IPS-11a (cell line): ENCODE data around the gene TGFBR2.

ENCODE experiments used
- H3K4me3 ChIP-seq: one replicate; pipeline ENCODE4 v1.5.1; 2013; ENCODE audit warnings: low read depth, low read length, control low read depth

The TGFBR2 gene

DNA sequence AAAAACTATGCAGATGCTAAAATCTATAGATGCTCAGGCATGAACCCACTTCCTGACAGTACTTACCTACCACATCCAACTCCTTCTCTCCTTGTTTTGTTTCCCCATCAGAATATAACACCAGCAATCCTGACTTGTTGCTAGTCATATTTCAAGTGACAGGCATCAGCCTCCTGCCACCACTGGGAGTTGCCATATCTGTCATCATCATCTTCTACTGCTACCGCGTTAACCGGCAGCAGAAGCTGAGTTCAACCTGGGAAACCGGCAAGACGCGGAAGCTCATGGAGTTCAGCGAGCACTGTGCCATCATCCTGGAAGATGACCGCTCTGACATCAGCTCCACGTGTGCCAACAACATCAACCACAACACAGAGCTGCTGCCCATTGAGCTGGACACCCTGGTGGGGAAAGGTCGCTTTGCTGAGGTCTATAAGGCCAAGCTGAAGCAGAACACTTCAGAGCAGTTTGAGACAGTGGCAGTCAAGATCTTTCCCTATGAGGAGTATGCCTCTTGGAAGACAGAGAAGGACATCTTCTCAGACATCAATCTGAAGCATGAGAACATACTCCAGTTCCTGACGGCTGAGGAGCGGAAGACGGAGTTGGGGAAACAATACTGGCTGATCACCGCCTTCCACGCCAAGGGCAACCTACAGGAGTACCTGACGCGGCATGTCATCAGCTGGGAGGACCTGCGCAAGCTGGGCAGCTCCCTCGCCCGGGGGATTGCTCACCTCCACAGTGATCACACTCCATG is 65.3 kb downstream of the TGFBR2 start:
- no peak overlapping the region for H3K4me3 ChIP-seq

- no peak overlapping the region for H3K4me3 ChIP-seq
Measured at GRCh38 chr3:30672287-30672735, 65.9 kb downstream of the TGFBR2 start.

DNA sequence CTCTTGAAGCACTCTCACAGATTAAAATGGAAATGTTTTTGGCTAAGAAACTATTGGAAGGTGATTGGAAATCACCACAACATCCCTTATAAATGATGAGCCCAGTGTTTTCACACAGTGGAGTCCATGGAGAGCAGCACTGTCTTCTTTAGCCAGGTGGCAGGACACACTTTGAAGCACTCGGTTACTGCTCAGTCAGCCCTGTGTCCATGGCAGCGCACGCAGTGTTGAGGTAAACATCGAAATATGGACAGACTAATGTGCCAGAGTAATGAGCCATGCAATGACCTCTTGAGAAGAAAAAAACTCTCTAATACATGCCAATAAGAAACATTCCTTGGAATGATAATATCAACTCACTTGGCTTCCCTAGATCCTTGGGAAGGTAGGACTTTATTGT is 66.6 kb downstream of the TGFBR2 start:
- no peak overlapping the region for H3K4me3 ChIP-seq

- no peak overlapping the region for H3K4me3 ChIP-seq
Measured at GRCh38 chr3:30673425-30674341, 67.3 kb downstream of the TGFBR2 start.

DNA sequence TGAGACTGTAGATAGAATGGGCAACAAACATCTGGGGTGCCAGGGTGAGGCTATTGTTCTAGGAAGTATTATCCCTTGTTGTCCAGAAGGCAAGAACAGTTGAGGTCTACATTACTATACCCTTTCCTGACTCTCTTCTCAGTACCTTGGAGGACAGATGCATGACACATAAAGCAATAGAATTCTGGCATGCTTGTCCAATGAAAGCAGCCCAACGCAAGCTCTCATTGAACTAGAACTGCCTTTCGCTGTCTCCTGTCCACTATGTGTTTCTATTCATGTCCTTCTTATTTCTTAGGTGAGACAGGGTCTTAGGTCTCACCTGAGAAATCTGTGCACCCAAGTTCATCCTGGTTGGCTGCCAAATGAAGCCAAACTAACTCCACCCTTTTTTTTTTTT is 68.6 kb downstream of the TGFBR2 start:
- no peak overlapping the region for H3K4me3 ChIP-seq

DNA sequence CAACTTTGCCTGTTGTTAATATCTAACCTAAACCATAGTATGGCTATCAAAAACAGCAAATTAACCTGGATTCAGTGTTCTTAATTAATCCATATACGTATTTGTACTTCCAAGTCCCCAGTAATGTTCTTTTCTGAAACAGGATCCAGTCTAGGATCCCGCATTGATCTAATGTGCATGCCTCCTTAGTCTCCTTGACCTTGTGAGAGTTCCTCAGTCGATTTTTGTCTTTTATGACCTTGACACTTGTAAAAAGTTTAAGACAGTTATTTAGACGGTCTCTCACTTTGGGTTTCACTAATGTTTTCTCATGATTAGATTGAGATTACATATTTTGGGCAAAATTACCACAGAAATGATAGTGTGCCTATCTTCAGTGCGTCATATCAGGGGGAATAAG is 69.4 kb downstream of the TGFBR2 start:
- no peak overlapping the region for H3K4me3 ChIP-seq

GRCh38 chr3:30676424-30677346 is 70.3 kb downstream of the TGFBR2 start:
- H3K4me3 ChIP-seq = no peak overlapping the region

DNA sequence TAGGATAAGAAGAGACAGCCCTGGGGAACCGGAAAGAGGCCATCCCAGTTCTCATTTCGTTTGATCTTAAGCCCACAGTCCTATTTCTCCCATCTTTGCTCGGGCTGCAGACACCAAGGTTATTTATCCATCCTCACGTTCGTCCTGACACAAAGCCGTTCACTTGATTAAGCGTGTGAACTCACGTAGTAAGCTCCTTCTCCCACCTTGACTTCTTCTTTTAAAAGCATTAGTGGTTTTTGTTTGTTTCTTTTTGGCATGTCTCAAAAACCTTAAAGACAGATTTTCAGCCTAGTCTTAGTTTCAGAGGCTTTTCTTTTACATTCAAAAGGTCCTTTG is 70.9 kb downstream of the TGFBR2 start:
- no peak overlapping the region for H3K4me3 ChIP-seq

DNA sequence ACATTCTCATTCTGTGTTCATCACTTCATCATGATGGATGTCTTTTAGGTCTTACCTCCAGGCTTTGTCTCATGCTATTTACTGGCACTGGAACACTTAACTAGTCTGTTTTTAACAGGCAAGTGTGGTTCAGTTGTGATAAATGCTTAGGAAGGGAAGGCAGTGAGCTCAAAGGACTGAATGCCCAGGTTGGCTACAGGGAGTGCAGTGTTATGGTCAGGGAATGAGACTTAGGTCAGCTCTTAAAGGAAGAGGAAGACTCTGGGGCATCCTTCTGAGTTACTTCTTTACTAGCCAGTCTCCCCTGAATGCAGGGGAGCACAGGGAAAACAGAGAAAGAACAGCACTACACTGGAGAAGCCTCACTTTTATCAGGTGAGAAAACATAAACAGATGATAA is 72.6 kb downstream of the TGFBR2 start:
- no peak overlapping the region for H3K4me3 ChIP-seq

GRCh38 chr3:30680789-30681648 is 74.6 kb downstream of the TGFBR2 start:
- no peak overlapping the region for H3K4me3 ChIP-seq

GRCh38 chr3:30681649-30682211 is 75.3 kb downstream of the TGFBR2 start:
- no peak overlapping the region for H3K4me3 ChIP-seq

GRCh38 chr3:30682434-30683155 is 76.2 kb downstream of the TGFBR2 start:
- H3K4me3 ChIP-seq = no peak overlapping the region

- H3K4me3 ChIP-seq = no peak overlapping the region
Measured at GRCh38 chr3:30683769-30684168, 77.4 kb downstream of the TGFBR2 start.

DNA sequence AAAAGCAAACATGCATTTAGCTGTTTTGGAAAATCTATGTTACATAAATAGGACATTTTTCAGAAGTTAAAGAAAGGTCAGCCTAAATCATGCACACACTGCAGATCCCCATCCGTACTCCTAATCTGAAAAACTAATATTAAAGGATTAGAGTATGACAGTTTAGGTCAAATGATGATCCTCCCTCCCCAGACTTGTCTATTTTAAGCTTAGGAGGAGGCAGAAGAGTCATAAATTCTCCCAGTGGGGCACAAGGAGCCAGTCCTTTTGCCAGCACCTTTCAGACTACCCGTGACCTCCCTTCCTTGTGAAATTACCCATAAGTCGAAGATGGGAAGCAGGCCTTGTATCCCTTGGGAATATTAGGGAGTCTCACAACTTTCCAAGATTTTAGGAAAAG is 78.0 kb downstream of the TGFBR2 start:
- H3K4me3 ChIP-seq = no peak overlapping the region

DNA sequence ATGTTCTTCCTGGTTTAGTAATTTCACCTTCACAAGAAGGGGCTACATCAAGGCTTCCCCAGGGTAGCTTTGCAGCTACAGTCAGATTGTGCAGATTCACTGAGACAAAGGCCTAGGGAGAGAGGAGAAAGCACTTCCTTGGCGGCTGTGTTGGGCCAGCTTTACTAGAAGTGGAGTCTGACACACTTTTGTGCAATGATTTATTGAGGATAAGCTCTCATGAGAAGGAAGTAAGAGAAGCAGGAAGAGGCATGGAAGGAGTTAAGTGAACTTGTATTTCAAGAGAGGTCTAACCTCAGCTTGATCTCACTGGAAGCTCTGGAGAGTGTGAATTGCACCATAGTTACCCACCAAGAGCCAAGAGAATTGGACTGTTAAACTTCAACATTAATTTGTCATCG is 78.9 kb downstream of the TGFBR2 start:
- H3K4me3 ChIP-seq = no peak overlapping the region

DNA sequence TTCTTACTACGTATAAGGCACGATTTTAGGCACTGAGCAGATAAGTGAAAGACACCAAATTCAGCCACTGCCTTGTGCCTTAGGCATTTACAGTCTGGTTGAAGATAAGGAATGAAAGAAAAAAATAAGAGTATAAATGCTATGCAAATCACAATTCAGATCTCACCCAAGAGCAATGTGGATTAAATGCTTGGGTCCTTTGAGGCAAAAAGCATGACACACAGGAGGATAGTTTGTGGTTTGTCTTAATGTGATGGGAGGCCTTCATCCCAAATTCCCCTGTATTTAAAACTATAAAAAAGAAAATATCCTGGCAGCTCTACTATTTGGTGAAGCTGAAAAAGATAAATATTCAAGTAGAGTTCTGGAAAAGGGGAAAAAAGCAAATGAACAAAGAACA is 79.8 kb downstream of the TGFBR2 start:
- no peak overlapping the region for H3K4me3 ChIP-seq

GRCh38 chr3:30686799-30687198 is 80.4 kb downstream of the TGFBR2 start:
- no peak overlapping the region for H3K4me3 ChIP-seq

GRCh38 chr3:30687930-30688570 is 81.6 kb downstream of the TGFBR2 start:
- H3K4me3 ChIP-seq = no peak overlapping the region
